ENCODE results near the gene ZNF774. TPM values are rescaled to one million over a fixed set of nuclear protein-coding genes. Genes with fewer than 3 reads are reported as not detected.

ZNF774 gene
- total RNA-seq, 1 donor from 2014 or later: 6.2 TPM

GRCh38 chr15:90322538-90322937 lies 29.5 kb upstream of the ZNF774 start:
- H3K9me3 Mint-ChIP-seq: no peaks in the 10 kb centered on the region
- no peak overlapping the region for H3K4me3 Mint-ChIP-seq
- H3K27me3 Mint-ChIP-seq (ENCODE audit: low read depth): no peaks in the 10 kb centered on the region
- peaks cover 9% of the 10 kb centered on the region for H3K4me1 Mint-ChIP-seq
- H3K36me3 Mint-ChIP-seq (ENCODE audit: low read depth): no peaks in the 10 kb centered on the region
- no peak for DNase-seq (ENCODE audit: low read depth, low spot score)
- TF ChIP-seq CTCF (conservative IDR thresholded peaks at IDR 0.05): no peak
- H3K27ac Mint-ChIP-seq (ENCODE audit: unreplicated experiment): no peak overlapping the region

- TF ChIP-seq CTCF (conservative IDR thresholded peaks at IDR 0.05): no peak
- Mint-ChIP-seq H3K27me3 (ENCODE audit: low read depth) (no peaks in the 10 kb centered on the region), H3K9me3 (no peaks in the 10 kb centered on the region), H3K27ac (ENCODE audit: unreplicated experiment) (peak overlapping the region; percentile 65), H3K4me1 (no peaks in the 10 kb centered on the region), H3K4me3 (no peak overlapping the region), H3K36me3 (ENCODE audit: low read depth) (no peaks in the 10 kb centered on the region)
- DNase-seq (ENCODE audit: low read depth, low spot score): no peak
Measured at GRCh38 chr15:90325726-90326125, 26.4 kb upstream of the ZNF774 start.

GRCh38 chr15:90326441-90326840 lies 25.6 kb upstream of the ZNF774 start:
- Mint-ChIP-seq H3K27me3 (ENCODE audit: low read depth) (no peaks in the 10 kb centered on the region), H3K4me3 (no peak overlapping the region), H3K36me3 (ENCODE audit: low read depth) (no peaks in the 10 kb centered on the region), H3K4me1 (no peaks in the 10 kb centered on the region), H3K27ac (ENCODE audit: unreplicated experiment) (no peak overlapping the region), H3K9me3 (no peaks in the 10 kb centered on the region)
- no peak for DNase-seq (ENCODE audit: low read depth, low spot score)
- no peak for TF ChIP-seq CTCF (conservative IDR thresholded peaks at IDR 0.05)

- Mint-ChIP-seq H3K27ac (ENCODE audit: unreplicated experiment) (no peak overlapping the region), H3K4me3 (no peak overlapping the region), H3K9me3 (no peaks in the 10 kb centered on the region), H3K36me3 (ENCODE audit: low read depth) (no peaks in the 10 kb centered on the region), H3K4me1 (no peaks in the 10 kb centered on the region), H3K27me3 (ENCODE audit: low read depth) (no peaks in the 10 kb centered on the region)
- no peak for TF ChIP-seq CTCF (conservative IDR thresholded peaks at IDR 0.05)
- no peak for DNase-seq (ENCODE audit: low read depth, low spot score)
Measured at GRCh38 chr15:90327311-90327710, 24.8 kb upstream of the ZNF774 start.

- H3K27me3 Mint-ChIP-seq (ENCODE audit: low read depth): no peaks in the 10 kb centered on the region
- H3K9me3 Mint-ChIP-seq: no peaks in the 10 kb centered on the region
- no peaks in the 10 kb centered on the region for H3K36me3 Mint-ChIP-seq (ENCODE audit: low read depth)
- no peak for TF ChIP-seq CTCF (conservative IDR thresholded peaks at IDR 0.05)
- no peaks in the 10 kb centered on the region for H3K4me1 Mint-ChIP-seq
- no peak for DNase-seq (ENCODE audit: low read depth, low spot score)
- H3K4me3 Mint-ChIP-seq: no peak overlapping the region
- H3K27ac Mint-ChIP-seq (ENCODE audit: unreplicated experiment): no peak overlapping the region
Measured at GRCh38 chr15:90334304-90334731, 17.8 kb upstream of the ZNF774 start.

GRCh38 chr15:90336705-90337141 lies 15.4 kb upstream of the ZNF774 start:
- H3K4me1 Mint-ChIP-seq: no peaks in the 10 kb centered on the region
- H3K4me3 Mint-ChIP-seq: no peak overlapping the region
- no peak for DNase-seq (ENCODE audit: low read depth, low spot score)
- H3K36me3 Mint-ChIP-seq (ENCODE audit: low read depth): no peaks in the 10 kb centered on the region
- TF ChIP-seq CTCF (conservative IDR thresholded peaks at IDR 0.05): no peak
- H3K27me3 Mint-ChIP-seq (ENCODE audit: low read depth): no peaks in the 10 kb centered on the region
- no peak overlapping the region for H3K27ac Mint-ChIP-seq (ENCODE audit: unreplicated experiment)
- H3K9me3 Mint-ChIP-seq: no peaks in the 10 kb centered on the region

Measured in neural crest cell (in vitro differentiated cells).